HepG2 (cell line): ENCODE data around the gene UBP1. TPM values are rescaled to one million over a fixed set of nuclear protein-coding genes. Genes with fewer than 3 reads are reported as not detected.

Experiments used
- CBFB ChIP-seq: sonication (generic); formaldehyde crosslinking; IDR thresholded peaks from 2 replicates; pipeline ENCODE4 v1.4.0; 2020; ENCODE audit warnings: missing genetic modification reagents
- DPF2 ChIP-seq: sonication (generic); formaldehyde crosslinking; IDR thresholded peaks from 2 replicates; pipeline ENCODE4 v1.4.0; 2020; ENCODE audit warnings: mild to moderate bottlenecking, low read depth, missing genetic modification reagents, borderline replicate concordance
- EZH2 ChIP-seq: conservative IDR thresholded peaks from 2 replicates; pipeline ENCODE4 v1.6.1; 2012; ENCODE audit warnings: mild to moderate bottlenecking, low read depth, low read length, moderate library complexity
- FIP1L1 ChIP-seq: fragments of 200-400 bp; formaldehyde crosslinking; IDR thresholded peaks from 2 replicates; pipeline ENCODE4 v1.6.1; 2018; ENCODE audit warnings: low read depth, mild to moderate bottlenecking, low read length, moderate library complexity, borderline replicate concordance; ENCODE audit not compliant: insufficient read depth
- FOSL2 ChIP-seq: sonication (generic); formaldehyde crosslinking; IDR thresholded peaks from 2 replicates; pipeline ENCODE4 v1.4.0; 2020; ENCODE audit warnings: missing genetic modification reagents
- FOXC1 ChIP-seq: sonication (generic); formaldehyde crosslinking; IDR thresholded peaks from 2 replicates; pipeline ENCODE4 v1.8.0; 2022; ENCODE audit warnings: mild to moderate bottlenecking, missing genetic modification reagents, borderline replicate concordance
- KLF16 ChIP-seq, 2 experiments: sonication (generic) in 1 of 2; formaldehyde crosslinking in 1 of 2; IDR thresholded peaks; 2 replicates each; pipeline versions ENCODE4 v1.6.1 to v1.8.0; 2016 to 2023; ENCODE audit warnings: missing genetic modification reagents in 2 of 2, missing compliant biosample characterization in 1 of 2
- MAZ ChIP-seq, 2 experiments: sonication (generic) in 1 of 2; formaldehyde crosslinking in 1 of 2; IDR thresholded peaks; 2 replicates each; pipeline versions ENCODE4 v1.5.0 to v1.6.1; 2012 to 2020; ENCODE audit warnings: low read depth in 2 of 2, mild to moderate bottlenecking in 2 of 2, borderline replicate concordance in 1 of 2, improper control_type of control experiment in 1 of 2, low read length in 1 of 2, missing genetic modification reagents in 1 of 2, moderate library complexity in 1 of 2
- MTF2 ChIP-seq: sonication (generic); formaldehyde crosslinking; IDR thresholded peaks from 2 replicates; pipeline ENCODE4 v1.5.0; 2020; ENCODE audit warnings: missing genetic modification reagents, borderline replicate concordance
- PCBP1 ChIP-seq: fragments of 200-400 bp; formaldehyde crosslinking; IDR thresholded peaks from 2 replicates; pipeline ENCODE4 v1.6.1; 2017; ENCODE audit warnings: mild to moderate bottlenecking, low read depth, low read length, borderline replicate concordance
- PHF5A ChIP-seq: IDR thresholded peaks from one replicate; pipeline ENCODE4 v1.6.1; 2018; ENCODE audit warnings: low read depth, missing genetic modification reagents; ENCODE audit not compliant: unreplicated experiment
- PPARG ChIP-seq: conservative IDR thresholded peaks from 2 replicates; pipeline ENCODE4 v1.6.1; 2016; ENCODE audit warnings: missing biosample characterization, missing genetic modification reagents
- RBM22 ChIP-seq: fragments of 200-400 bp; formaldehyde crosslinking; optimal IDR thresholded peaks from 2 replicates; pipeline ENCODE3; 2017; ENCODE audit warnings: mild to moderate bottlenecking, low read length, moderate library complexity
- SMAD3 ChIP-seq: sonication (generic); formaldehyde crosslinking; IDR thresholded peaks from 2 replicates; pipeline ENCODE4 v1.4.0; 2020; ENCODE audit warnings: missing genetic modification reagents
- SMAD9 ChIP-seq: sonication (generic); formaldehyde crosslinking; IDR thresholded peaks from 2 replicates; pipeline ENCODE4 v1.5.1; 2020; ENCODE audit warnings: mild to moderate bottlenecking, missing genetic modification reagents
- TARDBP ChIP-seq: sonication (generic); formaldehyde crosslinking; IDR thresholded peaks from 2 replicates; pipeline ENCODE4 v1.8.0; 2022; ENCODE audit warnings: mild to moderate bottlenecking, missing genetic modification reagents
- XRCC5 ChIP-seq: fragments of 200-400 bp; formaldehyde crosslinking; optimal IDR thresholded peaks from 2 replicates; pipeline ENCODE3; 2017; ENCODE audit warnings: mild to moderate bottlenecking, low read length
- ZBTB21 ChIP-seq: sonication (generic); formaldehyde crosslinking; IDR thresholded peaks from 2 replicates; pipeline ENCODE4 v1.4.0; 2020; ENCODE audit warnings: missing genetic modification reagents
- ZEB1 ChIP-seq: IDR thresholded peaks from 2 replicates; pipeline ENCODE4 v1.6.1; 2012; ENCODE audit warnings: mild to moderate bottlenecking, low read depth, inconsistent platforms; ENCODE audit not compliant: insufficient replicate concordance
- ZGPAT ChIP-seq: IDR thresholded peaks from 2 replicates; pipeline ENCODE4 v1.6.1; 2016; ENCODE audit warnings: mild to moderate bottlenecking
- ZNF34 ChIP-seq: sonication (generic); formaldehyde crosslinking; IDR thresholded peaks from 2 replicates; pipeline ENCODE4 v1.4.0; 2020; ENCODE audit warnings: mild to moderate bottlenecking, missing genetic modification reagents, borderline replicate concordance
- ZNF543 ChIP-seq: sonication (generic); formaldehyde crosslinking; IDR thresholded peaks from 2 replicates; pipeline ENCODE4 v1.4.0; 2020; ENCODE audit warnings: mild to moderate bottlenecking, missing genetic modification reagents
- ZNF572 ChIP-seq: sonication (generic); formaldehyde crosslinking; IDR thresholded peaks from 2 replicates; pipeline ENCODE4 v1.5.1; 2020; ENCODE audit warnings: mild to moderate bottlenecking, missing genetic modification reagents
- ZNF589 ChIP-seq: sonication (generic); formaldehyde crosslinking; conservative IDR thresholded peaks from 2 replicates; pipeline ENCODE4 v1.8.0; 2022; ENCODE audit warnings: mild to moderate bottlenecking, moderate library complexity, missing genetic modification reagents
- ZNF724P ChIP-seq: sonication (generic); formaldehyde crosslinking; IDR thresholded peaks from 2 replicates; pipeline ENCODE4 v1.8.0; 2022; ENCODE audit warnings: missing genetic modification reagents, borderline replicate concordance
- ZNF747 ChIP-seq: sonication (generic); formaldehyde crosslinking; IDR thresholded peaks from 2 replicates; pipeline ENCODE4 v1.8.1; 2023; ENCODE audit warnings: missing genetic modification reagents, mild to moderate bottlenecking, borderline replicate concordance
- ZNF781 ChIP-seq: sonication (generic); formaldehyde crosslinking; IDR thresholded peaks from 2 replicates; pipeline ENCODE4 v1.5.1; 2020; ENCODE audit warnings: borderline replicate concordance, mild to moderate bottlenecking, missing genetic modification reagents; ENCODE audit errors: not compliant biosample characterization
- ZSCAN20 ChIP-seq: sonication (generic); formaldehyde crosslinking; IDR thresholded peaks from 2 replicates; pipeline ENCODE4 v1.4.0; 2020; ENCODE audit warnings: missing genetic modification reagents, mild to moderate bottlenecking, borderline replicate concordance
- polyA plus RNA-seq, 8 experiments: library from polyadenylated mRNA; depleted of rRNA in 3 of 8; stranded (reverse) in 7 of 8; unstranded in 1 of 8; fragments of >200 nt; fragmentation: Illumina TruSeq in 4 of 8; extraction: Trizol in 4 of 8; gene quantifications; 2 replicates each; pipeline versions ENCODE4 v1.2.1 to v1.2.3, GENCODE V29; 2011 to 2016; ENCODE audit warnings: low read depth in 4 of 8, missing spikeins in 1 of 8, mixed read lengths in 1 of 8; ENCODE audit not compliant: insufficient read depth in 1 of 8
- total RNA-seq, 5 experiments: library from RNA; depleted of rRNA; stranded (reverse); fragments of >200 nt; fragmentation: Illumina TruSeq; extraction: Trizol; gene quantifications; 2 replicates each; pipeline ENCODE4 v1.2.3, GENCODE V29; 2016; ENCODE audit warnings: low read depth in 1 of 5

Gene UBP1
- total and polyA plus RNA-seq, 2 of the 13 experiments (the other 11 are each of a cell fraction or from before 2014, with no cell fraction given): 48.3 to 79.9 TPM

GRCh38 chr3:33439546-33440327 lies 468 bp downstream of the UBP1 start (continued):
- peak; percentile 33 for TF ChIP-seq XRCC5
- TF ChIP-seq MAZ (IDR thresholded peaks at IDR 0.05; ENCODE audit: borderline replicate concordance, low read depth, low read length): no peak
- TF ChIP-seq MAZ (CRISPR knock-in tag; IDR thresholded peaks at IDR 0.05; ENCODE audit: low read depth): peak; percentile 55; the same call in 1 of the 2 replicates
- TF ChIP-seq ZSCAN20 (CRISPR knock-in tag): peak; percentile 55; the same call in 1 of the 2 replicates
- TF ChIP-seq PCBP1: no peak
- 0 out of 2 replicates have a peak, but pooled peaks have one; percentile 23 for TF ChIP-seq FOXC1 (CRISPR knock-in tag)
- TF ChIP-seq DPF2: no peak
- TF ChIP-seq PPARG (CRISPR knock-in tag): no peak
- TF ChIP-seq ZEB1: no peak
- TF ChIP-seq ZNF34 (CRISPR knock-in tag): no peak
- peak; percentile 35 for TF ChIP-seq ZNF589 (CRISPR knock-in tag)
- TF ChIP-seq RBM22: peak; percentile 45
- TF ChIP-seq EZH2: no peak
- TF ChIP-seq ZNF781 (CRISPR knock-in tag): no peak
- no peak for TF ChIP-seq ZBTB21 (CRISPR knock-in tag)
- TF ChIP-seq ZNF543: peak; percentile 55; the same call in 1 of the 2 replicates
- TF ChIP-seq FOSL2 (CRISPR knock-in tag): 0 out of 2 replicates have a peak, but pooled peaks have one; percentile 19
- TF ChIP-seq ZNF572: no peak
- 0 out of 2 replicates have a peak, but pooled peaks have one; percentile 28 for TF ChIP-seq MTF2 (CRISPR knock-in tag)
- no peak for TF ChIP-seq SMAD3 (CRISPR knock-in tag)
- no peak for TF ChIP-seq SMAD9 (CRISPR knock-in tag)
- 0 out of 4 replicates have a peak, but pooled peaks of 1 of the 2 experiments have one; percentile 18 for TF ChIP-seq KLF16 (CRISPR knock-in tag; IDR thresholded peaks at IDR 0.05)
- TF ChIP-seq TARDBP (CRISPR knock-in tag): no peak
- TF ChIP-seq ZNF724P (CRISPR knock-in tag): no peak
- peak; percentile 63; the same call in 1 of the 2 replicates for TF ChIP-seq ZGPAT (CRISPR knock-in tag)
- no peak for TF ChIP-seq CBFB
- TF ChIP-seq ZNF747: peak; percentile 55; the same call in 1 of the 2 replicates
- TF ChIP-seq FIP1L1: peak; percentile 64; the same call in 1 of the 2 replicates
- TF ChIP-seq PHF5A (CRISPR knock-in tag): no peak
